SW 1271 (cell line): ENCODE measurements around the gene DLGAP1.

Source experiments
- DNase-seq, 2 experiments: peaks; one replicate each; lab custom pipeline; 2025; lab: John Stamatoyannopoulos, UW

DLGAP1 gene

GRCh38 chr18:3530807-3531206 is 924.3 kb downstream of the DLGAP1 start:
- DNase-seq, result no peak

GRCh38 chr18:3529601-3530000 is 925.5 kb downstream of the DLGAP1 start:
- DNase-seq, result no peak

- DNase-seq, result no peak
Observed at GRCh38 chr18:3529077-3529476, 926.0 kb downstream of the DLGAP1 start.

- DNase-seq, result no peak
Observed at GRCh38 chr18:3528231-3528630, 926.9 kb downstream of the DLGAP1 start.

DNA sequence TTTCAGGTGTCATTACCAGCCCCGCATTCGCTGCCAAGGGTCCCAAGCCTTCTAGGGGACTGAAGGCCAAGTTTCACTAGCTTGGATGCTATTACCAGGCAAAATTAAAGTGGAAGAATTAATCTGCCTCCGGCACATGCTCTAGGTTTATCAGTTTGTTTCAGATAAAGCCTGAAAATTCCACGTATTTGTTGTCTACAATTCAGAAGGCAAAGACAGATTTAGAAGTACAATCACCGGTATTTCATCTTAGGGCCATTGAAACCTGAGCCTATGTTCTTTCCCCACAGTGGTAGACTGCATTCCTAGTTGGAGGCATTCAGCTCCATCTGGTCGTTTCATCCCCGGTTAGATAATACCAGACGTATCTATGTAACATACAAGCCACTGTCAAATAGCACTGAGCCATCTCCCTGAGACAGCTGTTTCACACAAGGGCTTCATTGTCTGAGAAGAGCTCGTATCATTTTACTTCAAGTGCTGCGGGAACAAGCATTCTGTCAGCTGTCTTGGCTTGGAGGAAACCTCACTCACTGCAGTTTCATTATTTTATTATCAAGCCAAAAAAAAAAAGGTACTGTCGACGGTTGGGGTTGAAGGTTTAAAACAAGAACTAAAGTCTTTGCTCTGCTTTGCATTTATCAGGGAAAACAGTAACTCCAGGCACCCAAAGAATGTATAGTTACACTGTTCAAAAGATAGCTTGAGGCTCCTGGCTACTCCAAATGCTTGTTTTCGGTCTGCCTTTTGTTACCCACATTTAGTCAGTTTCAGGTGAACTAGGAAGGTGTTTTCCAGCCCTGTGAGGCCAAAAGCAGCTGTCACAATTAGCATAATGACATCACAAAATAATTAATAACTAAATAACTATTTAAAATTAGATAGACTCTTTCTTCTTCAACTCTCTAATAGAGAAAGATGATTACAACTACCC is 928.4 kb downstream of the DLGAP1 start:
- DNase-seq, result no peak

GRCh38 chr18:3525870-3526420 is 929.2 kb downstream of the DLGAP1 start:
- no peak for DNase-seq

DNA sequence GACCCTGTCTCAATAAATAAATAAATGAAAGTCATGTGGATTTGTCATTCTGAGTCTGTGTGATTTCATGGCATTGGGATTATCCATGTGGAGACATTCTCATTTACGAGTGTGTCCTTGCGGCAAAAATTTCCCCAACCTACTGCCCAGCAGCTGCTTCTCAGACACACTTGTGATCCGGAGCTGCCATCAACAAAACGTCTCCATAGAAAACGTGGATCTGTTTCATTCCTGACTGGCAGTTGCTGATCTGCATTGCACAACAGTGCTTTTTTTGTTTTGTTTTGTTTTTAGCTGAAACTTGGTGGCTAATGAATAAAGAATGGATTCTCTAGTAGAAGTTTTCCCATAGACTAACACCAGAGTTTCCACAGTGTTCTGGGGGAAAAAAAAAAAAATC is 930.4 kb downstream of the DLGAP1 start:
- DNase-seq, result no peak

DNA sequence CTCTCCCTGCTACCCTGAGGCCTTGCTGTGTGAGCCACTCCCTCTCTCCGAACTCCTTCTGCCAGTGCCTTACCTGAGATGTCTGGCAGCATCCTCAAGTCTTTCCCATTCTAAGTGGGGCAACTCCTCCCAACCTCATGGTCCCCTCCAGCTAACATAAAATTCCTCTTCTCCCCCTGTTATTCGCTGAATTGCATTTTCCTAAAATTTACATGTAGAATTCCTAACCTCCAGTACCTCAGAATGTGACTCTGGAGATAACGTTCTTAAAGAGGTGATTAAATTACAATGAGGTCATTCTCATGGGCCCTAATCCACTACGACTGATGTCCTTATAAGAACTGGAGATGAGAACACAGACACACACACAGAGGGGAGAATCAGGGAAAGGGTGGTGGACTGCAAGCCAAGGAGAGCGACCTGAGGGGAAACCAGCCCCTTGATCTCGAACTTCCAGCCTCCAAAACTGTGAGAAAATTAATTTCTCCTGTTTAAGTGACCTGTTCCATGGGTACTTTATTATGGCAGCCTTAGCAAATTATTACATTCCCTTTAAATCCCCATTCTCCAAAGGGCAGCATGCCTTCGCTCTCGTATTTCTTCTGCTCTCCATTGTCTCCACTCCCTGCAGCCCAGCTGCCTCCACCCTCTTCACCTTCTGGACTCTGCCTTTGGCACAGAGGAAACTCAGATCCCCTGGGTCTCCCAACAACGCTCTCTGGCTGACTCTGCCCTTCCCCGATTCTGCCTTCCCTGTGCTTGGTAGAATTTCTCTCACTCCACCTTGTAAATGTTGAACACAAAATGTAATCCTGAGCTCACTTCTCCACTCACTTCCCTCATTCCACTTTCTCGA is 934.6 kb downstream of the DLGAP1 start:
- DNase-seq, result no peak

GRCh38 chr18:3514312-3515216 is 940.5 kb downstream of the DLGAP1 start:
- no peak for DNase-seq

GRCh38 chr18:3513481-3513880 is 941.6 kb downstream of the DLGAP1 start:
- no peak for DNase-seq

DNA sequence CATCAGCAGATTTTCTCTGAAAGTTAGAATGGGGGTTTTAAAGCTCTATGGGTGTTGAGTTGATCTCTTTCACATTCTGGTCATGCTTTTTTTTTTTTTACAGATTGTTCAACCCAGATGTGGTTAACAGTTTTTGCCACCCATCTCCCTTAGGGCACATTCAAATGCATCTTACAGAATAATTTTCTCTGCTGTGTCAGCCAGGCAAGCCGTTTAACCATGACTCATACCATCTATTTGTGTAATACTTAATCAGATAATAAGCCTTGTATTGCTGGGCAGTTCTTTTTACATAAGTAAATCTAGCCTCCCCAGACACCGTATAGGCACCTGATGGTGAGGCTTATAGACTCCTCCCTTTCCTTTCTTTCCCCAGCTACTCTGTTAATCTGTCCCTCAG is 943.1 kb downstream of the DLGAP1 start:
- DNase-seq, result peak in 1 of 2 experiments; percentile 4

DNA sequence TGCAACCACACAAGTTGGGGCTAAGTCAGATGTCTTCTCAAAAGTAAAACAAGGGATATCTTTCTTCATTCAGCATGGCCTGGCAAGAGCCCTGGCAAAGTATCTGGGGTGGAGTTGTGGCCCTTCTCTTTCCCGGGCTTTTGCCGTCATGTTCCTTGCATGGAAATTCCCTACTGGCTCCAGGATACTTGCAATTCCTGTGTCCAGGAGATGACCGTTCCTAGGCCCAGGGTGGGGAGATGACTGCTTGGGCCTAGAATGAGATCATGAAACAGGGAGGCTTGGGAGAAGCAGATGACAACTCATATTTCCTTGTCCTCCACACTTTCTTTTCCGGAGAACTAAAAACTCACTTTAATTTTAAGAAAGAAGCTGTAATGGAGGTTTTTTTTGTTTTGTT is 944.2 kb downstream of the DLGAP1 start:
- DNase-seq, result no peak

GRCh38 chr18:3510024-3510423 is 945.1 kb downstream of the DLGAP1 start:
- DNase-seq, result no peak

DNA sequence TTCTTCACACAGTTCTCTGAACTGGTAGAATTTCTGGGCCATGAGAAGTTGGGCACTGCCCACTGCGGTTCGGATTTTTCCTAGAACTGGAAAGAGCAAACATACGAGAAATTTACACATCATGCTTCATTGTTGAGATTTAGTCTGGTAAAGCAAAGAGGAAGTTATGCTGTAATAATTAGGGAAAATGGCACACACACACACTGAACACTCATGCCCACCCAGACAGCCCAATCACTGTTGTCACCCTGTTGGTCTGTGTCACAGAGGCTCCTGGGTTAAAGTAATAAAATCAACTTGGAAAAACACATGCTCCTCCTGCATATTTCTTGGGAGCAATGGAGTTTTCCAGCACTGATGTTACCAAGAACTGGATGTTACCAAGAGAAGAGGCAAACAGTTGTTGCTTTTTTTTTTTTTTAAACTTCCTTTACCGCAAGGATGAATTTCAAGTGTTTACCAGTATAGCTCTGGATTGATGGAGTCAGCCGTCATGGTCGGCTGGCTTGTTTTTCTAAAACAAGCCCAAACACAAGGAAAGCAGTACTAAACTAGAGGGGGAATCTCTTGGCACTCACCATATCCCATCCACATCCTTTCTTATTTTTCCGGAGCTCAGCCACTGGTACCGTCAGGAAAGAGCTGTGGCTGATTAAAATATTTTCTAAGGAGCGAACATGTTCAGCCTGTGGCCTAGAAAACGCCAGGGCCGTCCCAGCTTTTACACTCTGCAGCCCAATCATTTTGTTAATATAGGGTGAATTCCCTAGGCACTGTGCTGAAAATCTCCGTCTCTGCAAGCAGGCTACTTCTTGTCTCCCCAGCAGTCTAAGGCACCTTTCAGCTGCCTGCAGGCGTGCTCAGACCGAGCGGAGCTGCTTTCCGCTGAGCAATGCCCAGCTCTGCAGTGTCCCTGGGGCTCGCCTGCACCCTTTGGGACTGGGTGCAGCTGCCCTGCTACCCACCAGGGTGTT is 946.2 kb downstream of the DLGAP1 start:
- no peak for DNase-seq

DNA sequence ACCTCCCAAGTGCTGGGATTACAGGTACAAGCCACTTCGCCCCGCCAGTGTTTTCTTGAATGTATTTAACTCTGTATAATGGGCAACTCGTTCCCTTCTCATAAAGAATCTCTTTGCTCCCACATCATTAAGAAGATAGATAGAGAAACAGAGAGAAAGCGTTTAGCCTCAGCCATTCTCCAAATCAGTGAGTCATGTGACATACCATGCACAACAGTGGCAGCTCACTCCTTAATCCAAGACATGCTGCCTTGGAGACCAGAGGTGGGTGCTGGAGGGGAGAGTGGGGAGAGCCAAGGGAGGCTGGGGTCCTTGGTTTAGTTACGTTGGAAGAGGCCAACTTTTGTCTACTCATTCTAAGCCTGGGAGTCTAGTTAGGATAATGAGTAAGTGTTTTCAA is 950.5 kb downstream of the DLGAP1 start:
- DNase-seq, result no peak

- no peak for DNase-seq
Observed at GRCh38 chr18:3502650-3503049, 952.5 kb downstream of the DLGAP1 start.

- DNase-seq, result peak in 1 of 2 experiments; percentile 6
Observed at GRCh38 chr18:3500016-3500415, 955.1 kb downstream of the DLGAP1 start.

DNA sequence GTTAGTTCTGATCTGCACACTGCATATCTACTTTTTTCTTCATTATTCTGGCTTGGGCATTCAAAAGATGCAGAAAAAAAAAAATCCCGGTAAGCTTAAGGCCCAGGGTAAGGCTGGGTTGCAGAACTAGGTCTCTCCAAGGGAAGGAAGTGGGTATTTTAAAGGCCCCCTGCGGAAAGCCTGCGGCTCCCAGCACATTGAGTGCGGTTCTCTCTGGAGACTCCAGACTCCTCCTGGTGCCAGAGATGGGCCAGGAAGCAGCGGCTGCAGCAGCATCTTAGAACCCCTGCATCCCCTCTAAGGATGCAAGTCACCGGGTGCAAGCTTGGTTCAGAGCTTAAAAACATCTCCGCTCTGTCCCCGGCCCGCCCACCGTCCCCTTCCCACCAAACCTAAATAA is 955.6 kb downstream of the DLGAP1 start:
- DNase-seq, result no peak

DNA sequence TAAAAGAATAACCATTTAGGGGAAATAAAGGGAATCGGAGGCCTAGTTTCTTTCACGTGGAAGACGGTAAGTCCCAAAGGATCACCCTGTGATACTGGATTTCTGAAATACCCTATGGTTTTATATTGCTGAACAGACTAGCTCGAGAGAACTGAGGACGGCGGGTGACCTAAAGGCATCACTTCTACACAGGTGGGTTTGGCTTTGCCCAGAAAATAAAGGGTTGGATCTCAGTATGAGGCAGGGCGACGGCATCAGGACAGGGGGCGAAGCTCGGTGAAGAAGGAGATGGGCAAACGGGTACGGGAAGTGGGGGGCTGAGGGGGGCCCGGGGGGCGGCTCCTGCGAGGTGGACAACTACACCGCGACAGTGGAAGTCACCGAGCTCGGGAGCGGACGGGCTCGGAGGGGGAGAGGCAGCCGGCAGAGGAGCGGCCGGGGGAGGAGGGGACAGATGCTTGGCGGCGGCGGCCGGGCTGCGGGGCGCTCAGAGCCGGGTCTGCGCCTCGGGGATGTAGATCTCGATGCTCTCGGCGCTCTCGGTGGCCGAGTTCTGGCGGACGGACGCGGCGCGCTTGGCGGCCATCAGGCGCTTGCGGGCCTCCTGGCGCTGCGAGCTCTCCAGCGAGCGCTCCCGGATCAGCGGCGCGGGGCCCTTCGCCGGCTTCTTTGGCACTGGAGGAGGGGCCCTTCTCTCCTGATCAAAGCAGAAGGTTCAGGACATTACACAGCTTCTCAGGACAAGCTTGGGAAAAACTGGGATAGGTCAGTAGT is 956.2 kb downstream of the DLGAP1 start:
- no peak for DNase-seq
